K562 (cell line): ENCODE results near the gene ADAM8.

ENCODE experiments used
- CBFB ChIP-seq: sonication (generic); formaldehyde crosslinking; IDR thresholded peaks from 2 replicates; pipeline ENCODE4 v1.4.0; 2020; ENCODE audit warnings: mild to moderate bottlenecking, missing genetic modification reagents
- CXXC5 ChIP-seq: fragments of 250-450 bp; sonication (Bioruptor Pico); IDR thresholded peaks from 2 replicates; pipeline ENCODE4 v1.8.0; 2022; ENCODE audit warnings: inconsistent platforms, mild to moderate bottlenecking, moderate library complexity
- FOXA1 ChIP-seq: fragments of 450-650 bp; IDR thresholded peaks from 2 replicates; pipeline ENCODE4 v1.6.1; 2016; ENCODE audit warnings: mild to moderate bottlenecking, borderline replicate concordance
- FOXJ2 ChIP-seq: fragments of 200-800 bp; sonication (Bioruptor generic); IDR thresholded peaks from 2 replicates; pipeline ENCODE4 v1.6.1; 2016; ENCODE audit warnings: missing genetic modification characterization, missing compliant biosample characterization
- GABPA ChIP-seq: fragments of 200-800 bp; sonication (Bioruptor generic); conservative IDR thresholded peaks from 2 replicates; pipeline ENCODE4 v1.6.1; 2016; ENCODE audit warnings: low read depth, missing genetic modification characterization, missing compliant biosample characterization
- MAFK ChIP-seq: IDR thresholded peaks from 2 replicates; pipeline ENCODE4 v1.6.1; 2011; ENCODE audit warnings: low read length, improper control_type of control experiment
- RFX5 ChIP-seq: IDR thresholded peaks from 2 replicates; pipeline ENCODE4 v1.6.1; 2011; ENCODE audit warnings: low read depth, mild to moderate bottlenecking, improper control_type of control experiment, low read length
- ZBTB7A ChIP-seq: IDR thresholded peaks from 2 replicates; pipeline ENCODE4 v1.6.1; 2011; ENCODE audit warnings: low read depth, mild to moderate bottlenecking, low read length, moderate library complexity, borderline replicate concordance; ENCODE audit not compliant: control insufficient read depth
- ZNF217 ChIP-seq: sonication (generic); formaldehyde crosslinking; IDR thresholded peaks from 2 replicates; pipeline ENCODE4 v1.8.0; 2022; ENCODE audit warnings: mild to moderate bottlenecking, missing genetic modification reagents
- TF ChIP-seq, protein P1 (sequence below): fragments of 450-650 bp; formaldehyde crosslinking; IDR thresholded peaks from 2 replicates; pipeline ENCODE4 v1.4.0; 2020; ENCODE audit warnings: mild to moderate bottlenecking

DNA sequence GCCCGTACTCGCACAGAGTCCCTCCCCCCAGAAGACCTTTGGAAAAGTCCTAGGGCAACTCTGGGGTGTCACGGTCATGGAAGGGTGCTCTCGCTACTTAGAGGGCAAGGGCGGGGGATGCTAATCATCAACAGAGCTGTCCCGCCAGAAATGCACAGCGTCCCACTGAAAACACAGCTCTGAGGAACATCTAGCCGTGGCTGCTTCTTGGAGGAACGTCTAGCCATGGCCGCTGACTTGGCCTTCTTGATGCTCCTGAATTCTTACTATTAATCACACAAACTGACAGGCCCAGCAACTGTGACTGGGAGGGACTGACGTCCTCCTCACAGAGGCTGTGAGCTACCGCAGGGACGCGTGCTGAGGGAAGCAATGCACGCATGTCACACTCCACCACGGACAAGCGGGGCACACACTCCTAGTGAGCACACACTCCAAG is 30.3 kb upstream of the ADAM8 start:
- no peak for TF ChIP-seq FOXA1
- TF ChIP-seq CXXC5 (CRISPR knock-in tag), result no peak; the same call in 1 of the 2 replicates
- no peak for TF ChIP-seq ZNF217
- TF ChIP-seq GABPA (tag), result no peak
- TF ChIP-seq FOXJ2 (tag), result no peak
- TF ChIP-seq, protein P1, sequence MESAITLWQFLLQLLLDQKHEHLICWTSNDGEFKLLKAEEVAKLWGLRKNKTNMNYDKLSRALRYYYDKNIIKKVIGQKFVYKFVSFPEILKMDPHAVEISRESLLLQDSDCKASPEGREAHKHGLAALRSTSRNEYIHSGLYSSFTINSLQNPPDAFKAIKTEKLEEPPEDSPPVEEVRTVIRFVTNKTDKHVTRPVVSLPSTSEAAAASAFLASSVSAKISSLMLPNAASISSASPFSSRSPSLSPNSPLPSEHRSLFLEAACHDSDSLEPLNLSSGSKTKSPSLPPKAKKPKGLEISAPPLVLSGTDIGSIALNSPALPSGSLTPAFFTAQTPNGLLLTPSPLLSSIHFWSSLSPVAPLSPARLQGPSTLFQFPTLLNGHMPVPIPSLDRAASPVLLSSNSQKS (CRISPR knock-in tag), result no peak
- TF ChIP-seq ZBTB7A, result no peak
- TF ChIP-seq RFX5, result no peak
- no peak for TF ChIP-seq MAFK
- no peak for TF ChIP-seq CBFB
